GM21717 (cell line): ENCODE measurements around the gene GALNT9.
"Not testable (repeated sequence)": the region's sequence is repeated elsewhere in the genome, so short reads cannot be mapped to it uniquely, and the experiment has no call there.

Source experiments
- ATAC-seq: cut with Tn5 transposase; IDR thresholded peaks from one replicate; pipeline ENCODE4 v1.9.1; 2021; ENCODE audit warnings: mild to moderate bottlenecking, moderate library complexity; ENCODE audit not compliant: unreplicated experiment

Gene GALNT9

DNA sequence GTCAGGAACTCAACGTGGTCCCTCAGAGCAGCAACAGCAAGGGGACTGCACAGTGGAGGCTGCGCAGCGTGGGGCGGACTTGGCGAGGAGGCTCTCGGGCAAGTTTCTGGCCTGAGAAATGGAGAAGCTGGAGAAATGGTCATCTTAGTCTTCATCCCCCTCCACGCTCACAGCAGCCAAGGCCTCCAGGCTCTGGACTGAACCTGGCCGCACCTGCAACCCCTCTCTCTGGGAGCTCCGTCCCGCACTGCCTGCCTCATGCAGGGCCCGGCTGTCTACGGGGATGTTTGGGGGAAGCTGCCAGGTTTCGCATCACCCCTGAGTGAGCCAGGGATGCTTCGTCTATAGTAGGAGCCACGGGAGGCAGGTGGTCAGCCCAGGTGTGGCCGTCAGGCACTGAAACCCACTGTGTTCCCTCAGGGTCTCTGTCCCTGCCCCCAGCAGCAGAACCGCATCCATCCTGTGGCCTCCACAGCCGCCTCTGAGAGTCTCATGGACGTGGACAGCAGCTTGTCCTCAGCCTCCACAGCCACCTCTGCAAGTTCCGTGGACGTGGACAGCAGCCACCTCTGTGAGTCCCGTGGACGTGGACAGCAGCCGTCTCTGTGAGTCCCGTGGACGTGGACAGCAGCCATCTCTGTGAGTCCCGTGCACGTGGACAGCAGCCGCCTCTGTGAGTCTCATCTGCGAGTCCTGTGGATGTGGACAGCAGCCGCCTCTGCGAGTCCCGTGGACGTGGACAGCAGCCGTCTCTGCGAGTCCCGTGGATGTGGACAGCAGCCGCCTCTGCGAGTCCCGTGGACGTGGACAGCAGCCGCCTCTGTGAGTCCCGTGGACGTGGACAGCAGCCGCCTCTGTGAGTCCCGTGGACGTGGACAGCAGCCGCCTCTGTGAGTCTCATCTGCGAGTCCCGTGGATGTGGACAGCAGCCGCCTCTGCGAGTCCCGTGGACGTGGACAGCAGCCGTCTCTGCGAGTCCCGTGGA is 29.1 kb upstream of the GALNT9 start:
- not testable (repeated sequence) for ATAC-seq

DNA sequence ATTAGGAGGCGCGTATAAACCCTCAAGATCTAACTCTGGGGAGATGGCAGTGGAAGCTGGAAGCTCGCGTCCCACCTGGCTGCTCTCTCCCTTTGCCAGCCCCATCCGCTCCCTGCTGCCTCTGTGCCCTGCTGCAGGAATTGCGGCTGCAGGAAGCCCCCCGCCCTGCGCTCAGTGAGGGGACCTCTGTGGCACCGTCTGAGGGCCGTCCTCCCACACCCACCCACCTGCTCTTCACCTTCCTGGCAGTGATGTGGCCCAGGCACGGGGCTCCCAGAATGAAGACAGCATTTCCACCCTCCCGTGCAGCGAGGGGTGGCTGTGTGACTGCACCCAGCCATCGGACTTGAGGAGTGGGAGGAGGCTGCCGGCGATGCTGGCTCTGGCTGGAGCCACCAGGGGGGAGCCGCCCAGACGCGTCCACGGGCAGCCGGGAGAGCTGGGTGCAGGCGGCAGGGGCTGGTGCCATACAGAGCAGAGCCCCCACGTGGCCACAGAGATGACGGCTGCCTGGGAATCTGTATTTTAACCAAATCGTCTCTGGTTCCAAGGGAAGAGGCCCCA is 28.3 kb upstream of the GALNT9 start:
- ATAC-seq, result no peak

DNA sequence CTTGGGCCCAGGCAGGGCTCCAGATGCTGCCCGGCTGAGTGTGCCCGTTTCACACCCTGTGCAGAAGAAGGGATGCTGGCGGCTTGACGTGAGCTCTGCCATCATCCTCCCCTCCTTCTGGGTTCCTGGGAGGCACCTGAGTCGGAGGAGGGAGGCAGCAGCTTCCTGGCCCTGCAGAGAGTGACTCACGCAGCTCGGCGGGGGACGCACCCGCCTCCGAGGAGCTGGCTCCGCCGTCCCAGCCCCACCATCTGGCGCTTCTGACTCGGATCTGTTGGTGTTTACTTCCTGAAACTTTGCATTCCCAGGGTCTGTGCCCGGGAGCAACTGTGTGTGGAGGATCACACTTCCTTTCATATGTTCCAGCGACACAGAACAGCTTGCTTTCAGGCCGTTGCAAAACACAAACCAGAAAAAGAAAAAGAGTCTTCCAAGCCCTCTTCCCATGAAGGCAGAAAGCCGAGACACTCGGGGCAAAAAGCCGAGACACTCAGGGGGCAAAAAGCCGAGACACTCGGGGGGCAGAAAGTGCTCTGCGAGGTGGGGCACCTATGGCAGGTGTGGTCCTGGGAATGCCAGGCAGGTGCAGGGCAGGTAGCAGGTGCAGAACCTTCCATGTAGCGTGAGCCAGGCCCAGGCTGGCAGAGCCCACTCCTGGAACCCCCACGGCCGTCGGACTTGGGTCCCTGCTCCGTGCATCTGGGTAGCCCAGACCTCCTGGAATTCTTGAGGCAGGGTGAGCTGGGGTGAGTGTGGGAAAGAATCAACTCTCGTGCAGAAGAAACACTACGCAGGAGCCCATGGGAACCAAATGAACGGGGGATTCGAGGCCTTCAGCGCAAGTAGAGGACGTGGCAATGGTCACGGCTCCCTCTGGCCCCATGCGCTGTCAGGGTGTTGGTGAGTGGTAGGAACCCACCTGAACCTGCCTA is 27.6 kb upstream of the GALNT9 start:
- ATAC-seq, result no peak

DNA sequence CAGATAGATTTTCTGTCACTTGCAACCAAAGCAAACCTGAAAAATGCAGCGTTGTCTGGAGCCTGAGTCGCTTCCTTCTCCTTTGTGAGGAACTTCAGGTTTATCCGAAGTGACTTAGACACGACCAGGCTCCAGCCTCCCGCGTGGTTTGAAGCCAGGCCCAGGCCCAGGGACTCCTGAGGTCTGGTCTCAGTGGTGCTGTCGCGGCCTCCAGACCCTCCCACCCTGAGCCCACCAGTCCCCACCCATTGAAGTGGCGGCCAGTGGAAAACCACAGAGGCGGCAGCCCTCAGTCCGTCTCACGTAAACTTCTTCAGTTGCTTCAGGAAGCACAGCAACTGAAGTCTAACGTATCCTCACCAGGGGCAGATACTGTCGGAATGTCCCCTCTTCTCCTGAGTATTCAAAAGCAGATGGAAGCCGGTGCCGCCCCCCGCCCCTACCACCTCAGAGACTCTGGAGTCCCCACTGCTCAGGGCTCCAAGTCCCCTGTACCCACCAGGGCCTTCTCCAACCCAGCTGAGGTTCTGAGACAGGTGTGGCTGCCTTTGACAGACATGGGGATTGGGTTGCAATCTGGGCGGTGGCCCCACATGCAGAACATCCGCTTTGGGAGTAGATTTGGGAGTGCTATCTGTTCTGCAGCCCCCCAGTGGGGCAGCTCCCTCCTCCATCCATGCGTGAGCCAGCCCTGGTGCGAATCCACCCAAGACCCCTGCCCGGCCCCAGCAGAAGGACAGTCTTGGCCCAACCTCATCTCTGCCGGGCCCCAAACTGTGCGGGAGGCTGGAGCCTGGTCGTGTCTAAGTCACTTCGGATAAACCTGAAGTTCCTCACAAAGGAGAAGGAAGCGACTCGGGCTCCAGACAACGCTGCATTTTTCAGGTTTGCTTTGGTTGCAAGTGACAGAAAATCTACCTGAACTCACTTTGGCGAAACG is 26.6 kb upstream of the GALNT9 start:
- no peak for ATAC-seq

DNA sequence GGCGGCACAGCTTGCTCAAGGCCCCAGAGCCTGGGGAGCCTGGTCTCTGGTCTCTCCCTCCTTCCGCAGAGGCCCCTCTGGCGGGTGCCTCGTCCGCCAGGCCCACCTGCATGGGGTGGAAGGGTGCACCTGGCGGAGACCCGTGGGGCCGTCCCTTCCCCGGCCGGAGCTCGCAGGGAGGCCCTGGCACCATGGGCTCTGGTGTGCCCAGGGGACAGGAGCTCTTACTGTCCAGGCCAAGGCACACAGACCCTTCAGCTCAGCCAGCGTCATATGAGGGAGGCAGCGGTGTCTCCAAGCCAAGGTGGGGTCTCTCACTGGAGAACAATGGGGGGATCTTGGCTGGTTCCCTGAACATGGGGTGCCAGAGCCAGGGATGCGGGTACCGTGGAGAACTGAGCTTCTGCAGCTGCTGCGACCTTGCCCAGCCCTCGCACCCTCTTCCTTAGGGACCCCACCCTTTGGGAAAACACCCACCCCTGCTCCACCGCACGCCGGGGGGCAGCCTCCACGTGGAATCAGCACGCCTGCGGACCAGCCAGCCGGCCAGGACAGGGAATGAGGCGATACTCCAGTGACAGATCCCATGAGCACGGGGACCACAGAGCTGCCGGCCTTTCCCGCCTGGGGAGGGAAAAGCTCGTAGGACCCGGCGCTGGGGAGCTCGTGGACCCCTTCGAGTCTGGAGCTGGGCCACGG is 25.7 kb upstream of the GALNT9 start:
- ATAC-seq, result no peak

DNA sequence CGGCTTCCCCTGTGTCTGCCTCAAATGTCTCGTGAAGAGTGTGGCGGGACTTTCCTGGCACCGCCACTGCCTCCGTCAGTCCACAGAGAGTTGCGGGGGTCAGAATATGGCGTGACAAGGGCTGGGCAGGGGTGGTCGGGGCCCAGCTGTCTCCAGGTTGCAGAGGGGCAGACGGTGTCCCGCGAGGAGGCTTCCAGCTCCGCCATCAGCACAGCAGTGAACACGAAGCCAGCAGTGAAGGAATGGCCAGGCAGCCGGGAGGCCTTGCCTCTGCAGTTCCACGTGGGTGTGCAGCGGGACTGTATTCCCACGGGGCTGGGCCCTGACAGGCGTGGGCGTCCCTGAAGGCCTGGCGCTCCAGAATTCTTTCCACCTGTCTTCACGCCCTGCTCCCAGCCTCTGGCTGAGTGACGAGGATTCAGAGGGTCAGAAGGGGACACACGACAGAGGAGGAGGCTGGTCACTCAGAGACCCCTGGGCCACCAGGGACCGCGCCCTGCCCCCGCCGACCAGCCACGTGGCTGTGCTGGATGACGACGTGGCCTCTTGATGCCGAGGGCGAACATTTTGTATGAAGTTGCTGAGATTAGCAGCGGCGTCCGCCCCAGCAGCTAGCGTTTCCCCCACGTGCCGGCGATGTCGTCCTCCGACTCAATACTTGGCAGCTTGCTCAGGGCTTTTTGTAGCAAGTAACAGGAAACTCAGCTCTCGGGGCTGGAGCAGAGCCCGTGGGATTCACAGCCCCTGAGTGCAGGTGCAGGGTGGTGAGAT is 25.0 kb upstream of the GALNT9 start:
- no peak for ATAC-seq

DNA sequence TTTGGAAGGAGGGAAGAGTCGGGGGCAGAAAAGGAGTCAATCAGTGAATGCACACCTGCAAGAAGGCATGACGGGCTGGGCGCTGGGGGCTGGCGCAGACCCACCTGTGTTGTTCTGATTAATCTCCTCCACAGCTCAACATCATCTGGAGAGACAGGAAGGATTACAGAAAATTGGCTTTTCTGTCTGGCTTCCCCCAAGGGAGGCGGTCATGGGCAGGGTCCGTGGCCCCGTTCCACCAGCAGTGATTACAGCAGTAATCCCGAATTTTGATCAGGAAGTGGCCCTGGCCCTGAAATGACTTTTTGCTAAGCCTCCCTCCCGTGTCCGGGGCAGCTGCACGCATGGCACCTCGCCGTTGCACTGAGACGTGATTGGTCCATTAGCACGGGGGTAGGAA is 24.4 kb upstream of the GALNT9 start:
- ATAC-seq, result no peak

DNA sequence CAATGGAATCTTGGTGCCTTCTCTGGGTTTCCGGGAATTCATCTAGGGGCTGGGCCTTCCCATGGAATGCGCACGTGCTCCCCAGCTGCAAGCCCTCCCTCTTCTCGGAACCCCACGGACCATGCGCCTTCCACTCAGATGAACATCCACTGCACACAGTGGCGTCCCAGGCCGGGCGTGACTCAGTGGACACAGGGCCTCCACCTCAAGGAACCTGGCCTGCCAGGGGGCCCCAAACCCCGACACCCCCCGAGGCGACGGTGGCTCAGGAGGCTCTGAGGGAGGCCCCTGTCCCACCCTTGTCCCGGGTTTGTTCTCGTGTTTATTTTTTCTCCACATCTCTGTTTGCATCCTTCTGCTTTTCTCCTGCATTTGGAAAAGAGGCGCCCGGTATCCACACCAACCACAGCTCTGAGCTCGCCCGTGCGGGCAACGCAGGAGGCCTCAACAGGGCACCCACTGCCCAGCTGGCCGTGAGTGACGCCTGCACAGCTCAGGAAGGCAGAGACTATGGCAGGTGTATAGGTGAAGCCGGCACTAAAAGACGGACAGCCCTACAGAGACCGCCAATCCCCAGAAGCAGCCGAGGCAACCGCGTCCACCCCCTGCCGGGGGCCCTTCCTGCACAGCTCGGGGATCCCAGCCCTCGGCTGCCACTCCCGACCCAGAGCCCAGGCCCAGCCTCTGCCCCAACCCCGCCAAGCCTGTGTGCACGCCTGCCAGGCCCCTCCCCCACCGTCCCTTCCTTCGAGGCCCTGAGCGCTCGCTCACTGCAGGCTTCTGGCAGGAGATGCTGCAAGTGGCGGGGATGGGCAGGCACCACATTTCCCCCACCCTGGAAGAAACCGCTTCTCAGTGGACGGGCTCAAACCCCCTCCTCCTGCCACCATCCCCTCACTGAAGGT is 23.8 kb upstream of the GALNT9 start:
- ATAC-seq, result no peak

DNA sequence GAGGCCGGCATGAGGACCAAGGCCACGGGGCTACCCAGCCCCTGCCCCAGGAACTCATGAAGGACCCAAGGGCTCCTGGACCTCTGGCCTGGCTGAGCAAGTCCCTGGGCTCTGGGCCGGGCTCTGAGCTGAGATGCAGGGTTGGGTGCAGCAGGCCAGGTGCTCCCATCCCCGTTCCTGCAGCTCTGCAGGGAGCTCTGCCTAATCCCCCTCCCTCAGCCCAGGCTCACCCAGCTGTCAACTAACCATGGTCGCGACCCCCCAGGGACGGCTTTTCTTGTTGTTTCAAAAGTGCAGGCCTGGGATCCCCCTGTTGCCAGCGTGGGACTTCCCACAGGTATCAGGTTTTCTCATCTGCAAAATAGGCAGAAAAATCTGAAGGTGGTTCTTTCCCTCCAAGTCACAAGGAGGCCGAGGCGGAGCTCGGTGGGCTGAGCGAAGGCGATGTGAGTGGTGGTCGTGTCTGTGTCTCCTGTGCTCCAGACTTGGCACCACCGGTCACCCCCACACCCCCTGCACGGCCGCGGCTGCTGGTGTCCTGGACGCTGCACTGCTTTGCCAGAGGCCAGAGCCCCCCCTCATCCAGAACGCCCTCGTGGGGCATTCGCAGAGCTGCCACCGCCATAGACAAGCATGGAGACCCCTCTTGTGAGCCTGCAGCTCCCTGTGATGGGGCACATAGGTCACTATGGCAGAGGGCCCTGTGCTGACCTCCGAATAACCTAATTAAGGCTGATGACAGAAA is 22.5 kb upstream of the GALNT9 start:
- no peak for ATAC-seq

DNA sequence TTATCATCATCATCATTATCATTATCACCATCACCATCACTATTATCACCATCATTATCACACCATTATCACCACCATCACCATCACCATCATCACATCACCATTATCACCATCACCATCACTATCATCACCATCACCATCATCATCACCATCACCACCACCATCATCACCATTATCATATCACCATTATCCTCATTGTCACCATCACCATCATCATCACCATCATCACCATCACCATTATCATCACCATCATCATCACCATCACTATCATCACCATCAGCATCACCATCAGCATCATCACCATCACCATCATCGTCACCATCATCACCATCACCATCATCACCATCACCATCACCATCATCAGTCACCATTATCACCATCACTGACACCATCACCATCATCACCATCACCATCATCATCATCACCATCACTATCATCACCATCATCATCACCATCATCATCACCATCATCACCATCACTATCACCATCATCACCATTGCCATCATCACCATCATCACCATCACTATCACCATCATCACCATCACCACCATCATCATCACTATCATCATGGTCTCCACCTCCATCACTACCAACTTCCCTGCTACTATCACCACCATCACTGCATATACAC is 20.2 kb upstream of the GALNT9 start:
- ATAC-seq, result no peak

DNA sequence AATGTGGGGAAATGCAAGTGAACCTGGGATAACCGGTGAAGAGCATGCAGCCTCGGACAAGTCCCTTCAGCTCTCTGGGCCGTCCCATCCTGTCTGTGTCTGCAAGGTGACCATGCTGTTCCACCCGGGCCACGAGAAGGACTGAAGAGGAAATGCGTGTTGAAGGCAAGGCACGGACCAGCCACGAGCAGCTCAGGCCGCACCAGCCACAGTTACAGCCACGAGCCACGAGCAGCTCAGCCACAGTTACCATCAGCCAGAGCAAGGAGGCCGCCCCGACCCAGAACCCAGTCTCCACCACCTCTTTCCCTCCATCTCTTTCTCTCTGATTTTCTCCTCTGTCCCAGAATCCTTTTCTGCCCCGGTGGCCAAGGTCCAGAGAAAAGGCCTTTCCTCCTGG is 18.8 kb upstream of the GALNT9 start:
- no peak for ATAC-seq

DNA sequence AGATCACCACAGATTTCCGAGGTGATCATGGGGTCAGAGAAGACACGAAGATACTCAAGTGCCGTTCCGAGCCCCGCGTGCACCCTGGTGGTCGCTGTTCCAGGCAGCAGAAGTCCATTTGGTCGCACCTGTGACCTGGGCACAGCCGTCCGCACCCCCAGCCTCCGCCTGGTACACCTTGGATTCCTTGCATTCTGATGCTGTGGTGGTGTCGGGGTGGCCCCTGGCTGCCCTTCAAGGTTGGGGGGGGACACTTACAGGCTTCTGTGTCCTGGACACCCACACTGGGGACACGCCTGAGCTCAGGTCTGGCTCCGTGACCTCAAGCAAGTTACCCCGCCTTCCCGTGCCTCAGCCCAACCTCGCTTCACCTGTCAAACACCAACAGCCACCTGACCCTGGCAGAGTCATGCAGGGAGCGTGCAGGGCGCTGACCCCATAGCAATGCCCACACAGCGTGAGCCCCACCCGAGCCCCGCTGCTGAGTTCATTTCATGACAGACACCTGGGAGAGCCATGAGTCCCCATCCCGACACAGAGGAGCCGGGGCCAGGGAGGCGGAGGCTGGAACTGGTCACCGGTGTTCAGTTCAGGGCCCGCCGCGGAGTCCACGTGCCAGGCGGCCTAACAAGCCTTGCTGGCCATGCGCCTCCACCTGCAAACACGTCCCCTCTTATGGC is 17.9 kb upstream of the GALNT9 start:
- ATAC-seq, result no peak

DNA sequence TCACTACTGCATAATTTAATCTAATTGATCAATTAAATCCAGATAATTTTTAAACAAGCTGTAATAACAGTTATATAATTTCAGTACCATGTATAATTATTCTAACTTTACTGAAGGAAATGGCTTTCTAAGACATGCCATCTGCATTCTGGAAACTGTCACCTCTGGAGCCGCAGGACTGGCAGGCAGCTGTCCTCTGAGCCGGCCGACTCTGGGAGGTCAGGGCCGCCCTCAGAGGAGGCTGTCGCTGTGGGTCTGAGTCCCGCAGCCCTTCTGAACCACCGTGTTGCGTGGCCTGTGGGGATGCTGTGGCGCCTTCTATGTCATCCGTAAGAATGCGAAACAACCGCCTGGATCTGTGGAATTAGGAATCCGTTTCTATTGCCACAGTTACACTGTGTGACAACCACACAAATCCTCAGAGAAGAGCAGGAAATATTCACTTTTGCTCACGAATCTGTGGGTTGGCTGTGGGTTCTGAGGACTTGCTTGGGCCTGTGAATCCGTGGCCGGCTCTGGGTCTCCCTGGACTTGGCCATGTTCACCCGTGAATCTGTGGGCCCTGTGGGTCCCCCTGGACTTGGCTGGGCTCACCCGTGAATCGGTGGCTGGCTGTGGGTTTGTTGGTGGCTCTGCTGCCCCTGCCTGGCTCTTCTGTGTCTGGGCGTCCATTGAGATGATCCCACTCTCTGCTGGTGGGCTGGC is 17.2 kb upstream of the GALNT9 start:
- ATAC-seq, result no peak

DNA sequence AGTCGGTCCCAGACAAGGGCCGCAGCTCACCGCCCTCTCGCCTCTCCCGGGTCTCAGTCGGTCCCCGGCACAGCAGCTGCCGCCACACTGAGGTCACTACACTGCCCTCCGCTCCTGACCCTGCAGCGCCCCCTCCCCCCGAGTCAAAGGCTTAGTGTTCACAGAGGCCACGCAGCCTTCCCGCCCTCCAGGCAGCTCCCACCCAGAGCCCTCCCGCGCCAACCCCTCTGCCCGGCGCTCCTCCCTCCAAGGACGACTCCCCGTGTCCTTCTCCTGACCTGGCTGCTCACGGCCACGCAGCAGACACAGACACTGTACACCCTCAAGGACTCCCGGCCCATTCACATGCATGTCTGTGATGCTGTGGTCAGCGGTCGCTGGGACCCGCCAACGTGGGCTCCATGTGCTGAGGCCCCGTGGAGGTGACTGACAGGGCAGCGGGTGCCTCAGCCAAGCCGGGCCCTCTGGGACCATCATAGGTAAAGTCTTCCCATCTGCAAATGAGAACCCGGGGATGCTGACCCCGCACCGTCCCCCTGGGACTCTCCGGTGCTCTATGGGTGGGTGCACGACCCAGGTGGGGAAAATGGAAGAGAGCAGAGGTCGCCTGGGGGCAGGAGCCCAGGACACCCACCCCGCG is 16.3 kb upstream of the GALNT9 start:
- no peak for ATAC-seq

DNA sequence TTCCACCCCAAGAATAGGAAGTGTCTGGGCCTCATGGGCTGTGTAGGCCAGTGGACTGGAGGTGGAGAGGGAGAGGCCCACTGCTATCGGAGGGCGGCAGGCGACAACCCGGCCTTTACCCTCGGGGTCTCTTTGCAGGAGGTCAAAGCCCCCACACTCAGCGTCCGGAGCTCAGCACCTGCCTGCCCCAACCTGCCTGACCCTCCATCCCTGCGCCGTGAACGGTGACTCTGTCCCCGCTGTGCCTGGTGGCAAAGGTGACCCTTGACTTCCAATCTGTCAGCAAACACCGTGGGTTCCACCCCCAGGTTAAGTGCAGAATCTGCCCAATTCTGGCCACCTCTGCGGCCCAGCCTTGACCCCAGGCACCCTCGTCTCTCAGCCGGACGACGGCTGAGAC is 15.7 kb upstream of the GALNT9 start:
- no peak for ATAC-seq
